ENCODE data around the gene DYNC1I1.

The DYNC1I1 gene

DNA sequence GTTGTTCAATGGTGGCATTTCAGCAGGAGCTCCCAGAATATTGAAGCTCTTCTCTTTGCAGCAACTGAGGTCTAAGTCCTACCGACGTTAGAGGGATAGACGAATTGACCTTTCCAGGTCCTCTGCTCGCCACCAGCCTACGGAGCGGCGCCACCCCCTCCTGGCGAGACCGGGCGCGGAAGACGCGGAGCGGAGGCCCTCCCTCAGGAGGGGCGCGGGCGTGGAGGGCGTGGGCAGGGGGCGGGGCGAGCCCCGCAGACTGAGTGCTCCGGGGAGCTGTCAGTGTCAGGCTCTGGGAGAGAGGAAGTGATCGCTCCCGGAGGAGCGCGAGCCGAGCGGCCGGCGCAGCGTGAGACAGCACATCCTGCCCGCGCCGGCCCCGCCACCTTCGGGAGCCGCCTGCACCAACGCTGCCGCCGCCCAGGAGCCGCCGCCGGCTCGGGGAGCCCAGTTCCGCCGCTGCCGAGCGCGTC, at the start of gene DYNC1I1:
TSS of gene DYNC1I1 (plus strand) at position 257 of the 473 bp plus-strand sequence. CDS start 32,176 bp downstream, outside the sequence.
- DNase-seq: peak; percentile 96

DNA sequence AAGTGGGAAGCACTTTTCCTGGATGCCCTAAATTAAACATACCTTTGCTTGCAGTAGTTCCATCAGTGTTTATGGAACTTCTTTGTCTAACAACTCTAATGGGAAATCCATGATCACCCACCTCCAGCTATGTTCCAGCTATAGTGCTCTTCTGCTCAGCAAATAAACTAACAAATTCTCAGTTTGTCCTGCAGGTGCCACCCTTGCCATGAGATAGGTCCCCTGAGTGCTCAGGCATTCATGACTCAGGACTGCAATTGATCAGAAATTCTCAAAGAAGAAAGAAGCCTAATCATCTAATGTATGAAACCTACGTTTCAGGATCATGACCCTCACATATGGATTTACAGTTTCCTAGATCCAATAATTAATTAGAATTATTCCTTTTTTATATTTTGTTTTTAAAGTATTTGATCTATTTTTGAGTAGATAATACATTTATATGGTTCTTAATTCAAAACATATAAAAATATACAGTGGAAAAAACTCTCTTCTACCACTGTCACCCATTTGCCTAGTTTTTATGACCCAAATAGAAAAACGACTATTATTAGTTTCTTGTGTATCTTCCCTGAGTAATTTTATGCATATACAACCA, 48.7 kb upstream of the DYNC1I1 start:
- DNase-seq: peak; percentile 93

DNA sequence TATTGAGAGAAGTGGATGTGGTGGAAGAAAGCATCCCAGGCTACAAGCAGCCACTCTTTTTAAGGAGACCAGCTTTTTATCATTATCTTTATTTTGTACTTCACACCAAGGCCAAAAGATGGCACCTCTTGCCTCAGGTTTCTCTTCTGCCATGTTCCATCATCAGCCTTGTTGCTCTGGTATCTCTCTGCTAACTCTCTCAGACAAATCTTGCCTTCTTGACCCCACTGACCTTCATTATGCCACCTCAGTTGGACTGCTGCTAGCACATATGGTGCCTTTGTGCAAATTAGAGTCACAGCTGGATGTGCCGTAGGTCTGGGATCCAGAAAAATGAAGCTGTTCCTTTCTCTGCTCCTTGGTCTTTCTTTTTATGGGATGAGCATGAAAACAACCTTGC, 47.1 kb upstream of the DYNC1I1 start:
- DNase-seq: peak; percentile 62

DNA sequence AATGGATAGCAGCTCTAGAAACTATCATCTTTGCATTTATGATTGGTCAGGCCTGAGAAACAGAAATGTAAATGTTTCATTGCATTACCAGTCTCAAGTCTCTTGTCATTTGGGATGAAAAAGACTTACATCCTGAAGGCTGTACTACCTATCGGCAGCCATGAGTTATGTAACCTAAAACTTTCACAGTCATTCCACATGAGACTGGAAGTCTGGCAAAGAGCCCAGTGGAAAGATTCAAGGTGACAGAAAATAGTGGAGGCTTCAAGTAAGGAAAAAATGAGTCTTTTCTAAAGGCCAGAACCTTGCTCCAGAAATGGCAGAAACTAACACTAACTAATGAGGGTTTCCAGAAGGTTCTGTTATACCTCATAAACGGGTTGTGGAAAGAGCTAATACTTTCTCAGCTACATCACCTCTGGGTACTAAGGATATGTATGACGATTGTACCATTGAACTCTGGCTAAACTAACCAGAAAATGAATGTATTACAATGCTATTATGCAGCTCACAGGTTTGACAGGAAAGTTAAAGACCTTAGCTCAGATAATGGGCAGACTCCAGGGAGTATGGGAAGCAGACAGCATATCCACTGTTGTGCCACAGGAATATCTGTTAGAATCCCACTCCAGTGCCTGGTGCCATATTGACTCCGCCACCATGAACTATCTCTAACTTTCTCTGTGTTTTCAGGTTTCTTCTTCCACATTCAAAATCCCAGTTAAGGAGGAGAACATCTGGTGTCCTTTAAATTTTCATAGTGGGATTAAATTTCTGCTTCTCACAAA, 41.7 kb upstream of the DYNC1I1 start:
- DNase-seq: peak; percentile 25

DNA sequence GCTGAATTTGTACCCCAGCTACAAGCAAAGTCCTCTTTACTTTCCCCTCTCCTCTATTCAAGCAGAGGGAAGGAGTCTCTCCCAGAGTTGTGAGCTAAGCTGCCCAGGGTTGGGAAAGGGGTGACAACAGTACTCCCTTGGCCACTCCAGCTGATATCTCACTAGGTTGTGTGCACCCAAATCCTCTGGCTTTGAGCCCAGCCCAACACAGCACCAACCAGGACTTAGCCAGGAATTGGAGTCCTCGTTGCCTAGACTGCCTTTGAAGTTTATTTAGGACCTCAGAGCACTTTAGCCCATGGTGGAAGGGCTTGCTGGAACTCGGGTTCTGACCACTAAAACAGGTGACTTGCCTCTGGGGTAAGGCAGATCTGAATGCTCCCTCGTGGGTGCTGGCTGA, 35.7 kb upstream of the DYNC1I1 start:
- no peak for DNase-seq

DNA sequence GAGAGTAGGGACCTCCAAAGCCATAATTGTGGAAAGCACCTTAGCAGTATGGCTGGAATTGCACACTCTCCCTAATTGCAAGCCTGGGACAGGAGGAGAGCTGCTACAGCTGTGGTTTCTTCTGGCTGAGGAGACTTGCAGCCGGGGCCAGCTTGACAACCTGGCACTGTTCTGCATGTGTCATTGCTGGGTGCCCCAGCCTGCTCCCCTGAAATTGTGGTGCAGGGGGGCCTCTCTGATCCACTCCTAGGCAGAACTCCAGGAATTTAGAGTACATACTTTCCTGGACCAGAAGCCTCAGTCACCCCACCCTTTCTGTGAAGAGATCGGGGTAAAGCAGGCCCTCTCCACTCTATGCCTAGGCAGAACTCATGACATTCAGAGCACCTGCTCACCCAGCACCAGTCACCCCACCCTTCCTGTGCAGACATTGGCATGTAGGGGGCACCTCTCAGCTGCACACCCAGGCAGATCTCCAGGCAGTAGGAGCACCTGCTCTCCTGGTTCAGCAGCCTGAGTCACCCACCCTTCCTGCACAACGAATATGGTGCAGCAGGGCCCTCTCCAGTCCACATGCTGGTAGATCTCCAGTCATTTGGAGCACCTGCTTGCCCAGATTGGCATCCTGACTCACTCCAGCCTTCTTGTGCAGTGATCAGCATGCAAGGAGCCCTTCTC, 34.4 kb upstream of the DYNC1I1 start:
- DNase-seq: peak; percentile 93

DNA sequence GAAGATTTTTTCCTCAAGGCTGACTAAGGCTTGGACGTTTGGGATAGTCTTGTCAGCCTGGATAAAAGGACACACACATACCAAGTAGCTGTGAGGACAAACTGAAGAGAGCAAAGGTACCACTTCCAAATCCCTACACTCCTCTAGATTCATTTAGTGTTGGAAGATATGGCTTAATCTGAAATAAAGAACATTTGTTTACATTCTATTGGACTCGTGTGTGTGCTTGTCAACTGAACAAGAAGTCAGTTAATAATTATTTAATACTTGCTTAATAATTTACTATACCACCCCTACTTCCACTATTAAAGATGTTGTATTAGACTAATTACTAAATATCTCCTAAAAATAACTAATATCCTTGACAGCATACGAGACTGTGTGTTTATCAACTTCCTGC, 23.3 kb upstream of the DYNC1I1 start:
- no peak for DNase-seq

DNA sequence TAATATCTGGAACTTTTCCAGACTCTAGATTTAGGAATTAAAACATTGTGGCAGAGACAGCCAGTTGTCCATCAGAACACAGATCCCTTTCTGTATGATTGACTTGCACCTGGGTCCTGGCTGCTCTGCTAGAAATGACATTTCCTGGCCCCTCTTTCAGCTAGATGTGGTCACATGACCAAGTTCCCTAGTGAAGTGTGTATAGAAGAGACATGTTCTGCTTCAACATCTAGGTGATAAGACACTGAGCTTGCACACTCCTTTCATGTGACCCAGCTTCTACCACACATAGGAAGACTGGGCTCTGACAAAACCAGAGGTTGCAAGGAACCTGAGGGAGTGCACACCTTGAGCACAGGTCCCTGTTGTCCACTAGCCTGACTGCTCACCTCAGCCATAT, 22.8 kb upstream of the DYNC1I1 start:
- peak; percentile 39 for DNase-seq

DNA sequence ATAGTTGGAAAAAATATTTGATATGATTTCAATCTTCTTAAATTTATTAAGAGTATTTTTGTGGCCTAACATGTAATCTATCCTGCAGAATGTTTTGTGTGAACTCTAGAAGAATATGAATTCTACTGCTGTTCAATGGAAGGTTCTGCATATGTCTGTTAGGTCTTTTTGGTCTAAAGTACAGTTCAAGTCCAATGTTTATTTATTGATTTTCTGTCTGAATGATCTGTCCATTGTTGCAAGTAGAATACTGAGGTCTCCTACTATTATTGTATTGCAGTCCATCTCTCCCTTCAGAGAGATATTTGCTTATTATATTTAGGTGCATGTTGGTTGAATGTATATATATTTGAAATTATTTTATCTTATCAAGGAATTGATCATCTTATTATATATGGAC, 18.9 kb upstream of the DYNC1I1 start:
- DNase-seq: no peak

DNA sequence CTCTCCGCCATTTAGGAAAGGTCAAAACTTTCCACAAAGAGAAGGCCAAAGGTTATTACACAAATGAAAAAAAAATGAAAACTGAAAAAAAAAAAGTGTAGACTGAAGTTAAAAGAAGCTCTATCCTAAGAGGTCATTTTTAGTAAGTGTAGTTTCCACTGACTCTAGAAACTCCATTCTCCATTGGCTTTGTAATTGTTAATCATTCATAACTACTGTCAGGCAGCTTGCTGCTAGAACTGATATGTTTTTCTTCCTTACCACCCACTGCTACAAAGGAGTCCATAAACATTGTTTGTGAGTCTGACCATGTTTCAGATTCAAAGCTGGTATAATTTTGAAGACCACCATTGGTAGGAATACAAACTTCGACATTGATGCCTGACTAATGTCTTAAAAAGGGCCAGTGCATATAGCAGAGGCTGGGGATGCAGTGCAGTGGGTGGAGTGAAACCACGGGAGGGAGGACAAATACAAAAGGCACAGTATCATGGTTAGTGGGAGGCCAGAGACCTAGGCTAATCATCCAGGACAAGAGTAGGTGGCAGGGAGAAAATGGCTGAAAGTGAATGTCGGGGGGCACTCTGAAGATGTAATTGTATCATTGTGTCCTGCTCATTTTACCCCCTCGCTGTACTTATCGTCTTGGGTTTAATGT, 16.9 kb upstream of the DYNC1I1 start:
- DNase-seq: no peak

DNA sequence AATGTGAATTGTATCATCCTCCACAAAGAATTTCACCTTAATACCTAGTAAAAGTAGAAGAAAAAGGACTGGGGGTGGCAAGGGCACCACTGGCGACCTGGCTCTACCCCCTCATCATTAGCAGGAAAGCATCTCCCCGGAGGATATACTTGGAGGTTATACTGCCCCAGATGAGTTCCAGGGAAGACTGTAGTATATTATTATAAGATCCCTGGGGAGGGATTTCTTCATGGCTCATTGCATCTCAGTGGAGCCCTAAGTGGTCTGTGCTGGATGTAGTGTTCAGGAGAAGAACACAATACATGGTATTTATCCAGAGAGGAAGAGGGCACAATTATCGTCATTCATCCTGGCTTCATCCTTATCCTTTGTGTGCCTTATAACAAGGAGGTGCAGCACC, 14.2 kb upstream of the DYNC1I1 start:
- DNase-seq: no peak

DNA sequence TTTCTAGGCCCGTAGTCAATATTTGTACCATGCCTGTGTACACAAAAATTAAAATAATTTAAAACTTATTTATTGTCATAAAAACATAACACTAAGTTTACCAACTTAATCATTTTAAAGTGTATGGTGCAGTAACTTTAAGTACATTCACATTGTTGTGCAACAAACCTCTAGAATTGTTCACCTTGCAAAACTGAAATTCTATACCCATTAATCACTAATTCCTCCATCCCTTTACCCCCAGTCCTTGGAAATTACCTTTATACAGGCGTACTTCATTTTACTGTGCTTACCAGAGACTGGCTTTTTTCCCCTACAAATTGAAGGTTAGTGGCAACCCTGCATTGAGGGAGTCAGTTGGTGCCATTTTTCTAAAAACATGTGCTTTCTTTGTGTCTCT, 6.3 kb upstream of the DYNC1I1 start:
- no peak for DNase-seq

DNA sequence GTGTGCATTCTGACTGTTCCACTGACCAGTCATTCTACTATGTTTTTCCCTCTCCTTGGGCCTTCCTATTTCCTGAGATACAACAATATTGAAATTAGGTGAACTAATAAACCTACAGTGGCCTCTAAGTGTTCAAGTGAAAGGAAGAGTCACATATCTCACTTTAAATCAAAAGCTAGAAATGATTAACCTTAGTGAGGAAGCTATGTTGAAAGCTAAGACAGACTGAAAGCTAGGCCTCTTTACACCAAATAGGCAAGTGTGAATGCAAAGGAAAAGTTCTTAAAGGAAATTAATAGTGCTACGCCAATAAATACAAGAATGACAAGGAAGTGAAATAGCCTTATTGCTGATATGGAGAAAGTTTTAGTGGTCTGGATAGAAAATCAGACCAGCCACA, 5.7 kb upstream of the DYNC1I1 start:
- peak; percentile 37 for DNase-seq

DNA sequence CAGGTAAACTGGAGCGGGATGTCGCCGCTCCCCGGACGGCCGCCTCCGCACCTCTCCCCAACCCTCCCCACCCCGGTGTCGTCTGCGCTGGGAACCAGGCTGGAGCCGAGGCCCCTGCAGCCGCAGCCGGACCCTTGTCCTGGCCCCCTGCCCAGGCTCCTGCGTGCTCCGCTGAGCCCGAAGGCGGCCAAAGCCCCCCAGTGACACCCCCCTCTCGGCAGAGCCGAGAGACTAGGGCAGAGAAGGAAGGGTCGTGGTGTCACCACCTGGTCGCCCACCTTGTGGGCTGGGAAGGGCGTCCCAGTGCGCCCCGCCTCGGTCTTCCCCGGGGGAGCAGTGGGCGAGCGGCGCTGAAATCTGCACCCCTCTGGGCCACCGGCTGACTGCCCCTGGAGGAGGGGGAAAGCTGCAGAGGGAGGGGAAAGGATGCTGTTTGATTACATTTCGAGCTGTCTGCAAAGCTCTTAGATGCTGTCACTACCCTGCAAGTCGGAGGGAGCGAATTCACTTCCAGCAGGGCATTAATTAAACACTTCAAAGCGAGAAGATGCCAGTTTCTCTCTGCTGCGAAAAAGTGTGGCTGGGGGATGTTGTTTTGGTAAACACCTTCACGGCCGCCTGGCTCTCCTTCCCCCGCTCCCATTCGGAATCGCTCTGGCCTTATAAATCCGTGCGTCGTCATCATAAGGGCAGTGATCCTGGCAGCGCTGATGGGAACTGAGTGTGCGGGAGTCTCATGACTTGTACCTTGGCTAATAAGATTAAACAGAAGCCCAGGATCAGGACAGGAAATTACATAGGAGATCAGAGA, 622 bp downstream of the DYNC1I1 start:
- peak; percentile 72 for DNase-seq

DNA sequence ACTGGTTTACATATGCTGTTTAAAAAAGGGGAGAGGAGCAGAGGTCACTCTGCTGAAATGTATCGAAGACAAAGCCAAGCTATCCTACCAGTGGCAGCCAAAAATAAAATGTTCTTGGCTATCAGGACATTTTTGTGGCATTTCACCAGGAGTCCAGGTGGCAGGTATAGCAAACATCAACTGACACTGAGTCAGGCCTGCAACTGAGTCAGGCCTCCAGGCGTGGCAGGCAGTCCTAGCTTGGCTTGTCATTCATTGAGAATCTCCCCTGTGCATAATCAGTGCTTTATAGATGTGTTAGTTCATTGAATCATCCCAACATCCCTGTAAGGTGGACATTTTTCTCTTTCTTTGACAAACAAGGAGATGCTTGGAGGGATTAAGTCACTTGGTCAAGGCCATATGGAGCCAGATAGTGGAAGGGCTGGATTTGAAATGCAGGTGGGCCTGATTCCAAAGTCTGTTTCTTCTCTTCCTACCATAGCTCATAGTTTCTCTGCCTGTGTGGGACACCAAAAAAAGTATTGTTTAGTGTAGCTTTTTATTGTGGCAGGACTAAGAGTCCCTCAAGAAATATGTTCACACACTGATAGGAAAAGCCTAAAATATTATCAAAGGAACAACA, 4.3 kb downstream of the DYNC1I1 start:
- no peak for DNase-seq

DNA sequence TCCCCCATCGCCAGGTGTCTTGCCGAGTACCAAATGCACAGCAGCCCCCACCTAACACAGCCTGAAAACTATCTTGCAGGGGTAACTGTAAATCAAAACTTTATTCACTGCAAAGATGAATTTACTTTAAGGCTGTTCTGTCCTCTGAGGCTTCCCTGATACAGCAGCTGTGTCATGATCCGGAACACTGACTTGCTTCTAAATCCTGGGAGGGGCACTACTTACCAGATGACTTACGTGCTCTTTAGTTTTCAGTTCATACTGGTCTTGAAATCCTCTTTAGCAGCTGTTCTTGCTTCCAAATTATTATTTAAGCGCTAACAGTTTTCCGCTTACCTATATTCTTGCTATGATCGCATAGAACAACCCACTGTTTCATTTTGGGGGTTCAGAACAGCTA, 4.9 kb downstream of the DYNC1I1 start:
- no peak for DNase-seq

DNA sequence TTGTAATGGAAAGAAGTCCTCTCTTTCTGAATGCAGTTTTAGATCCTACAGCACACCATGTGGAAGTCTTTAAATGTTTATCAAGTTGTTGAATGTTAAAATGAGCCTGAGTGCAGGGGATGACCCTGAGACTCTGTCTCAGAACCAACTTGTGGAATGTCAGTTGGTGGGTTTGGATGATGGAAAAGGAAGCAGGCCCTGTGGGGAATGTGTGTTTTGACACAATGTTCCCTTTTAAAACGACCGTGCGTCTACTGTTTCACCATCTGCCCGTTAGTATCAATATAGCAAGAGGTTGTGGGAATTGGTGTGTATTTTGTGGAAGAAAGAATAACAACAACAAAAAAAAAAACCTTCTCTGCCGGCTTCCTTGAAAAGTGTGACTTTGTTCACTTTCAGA, 8.3 kb downstream of the DYNC1I1 start:
- DNase-seq: no peak

DNA sequence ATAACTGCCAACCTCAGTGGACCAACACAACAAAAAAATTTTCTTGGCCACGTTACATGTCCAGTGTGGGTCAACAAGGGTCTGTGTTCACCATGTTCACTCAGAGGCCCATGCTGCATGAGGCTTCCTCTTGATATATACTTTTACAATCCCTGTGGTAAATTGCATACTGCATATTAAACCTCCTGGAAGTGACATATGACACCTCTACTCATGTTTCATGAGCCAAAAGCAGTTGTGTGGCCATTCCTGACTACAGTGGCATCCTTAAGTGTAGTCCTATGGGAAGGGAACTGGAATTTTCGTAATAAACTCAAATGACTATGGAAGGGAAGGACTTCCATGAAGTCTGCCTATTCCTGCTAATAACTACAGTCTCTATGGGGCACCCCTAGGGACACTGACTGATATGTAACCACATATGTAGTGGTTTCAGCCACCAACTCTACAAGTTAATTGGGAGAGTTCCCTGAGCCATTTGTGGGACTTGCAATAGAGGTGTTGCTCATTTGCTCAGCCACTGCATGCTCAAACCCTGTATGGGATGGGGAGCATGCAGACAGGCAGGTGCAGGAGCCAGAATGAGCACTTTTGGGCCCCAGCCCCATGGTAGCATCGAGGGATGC, 9.7 kb downstream of the DYNC1I1 start:
- no peak for DNase-seq

DNA sequence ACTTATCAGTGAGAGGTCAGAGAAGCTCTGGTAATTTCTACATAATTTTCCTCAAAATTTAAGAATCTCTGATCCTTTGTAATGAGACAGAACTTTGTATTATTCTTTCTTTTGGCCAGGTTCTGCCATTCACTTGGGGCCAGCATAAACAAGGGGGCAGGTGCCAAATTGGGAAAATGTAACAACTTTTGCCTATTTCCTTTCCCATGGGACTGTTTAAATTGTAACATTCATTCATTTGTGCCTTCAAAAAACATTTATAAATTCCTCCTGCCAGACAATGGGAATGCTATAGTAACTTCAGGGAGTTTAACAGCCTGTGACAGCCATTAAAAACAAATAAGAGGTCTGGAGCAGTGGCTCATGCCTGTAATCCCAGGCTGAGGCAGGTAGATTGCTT, 12.4 kb downstream of the DYNC1I1 start:
- no peak for DNase-seq

DNA sequence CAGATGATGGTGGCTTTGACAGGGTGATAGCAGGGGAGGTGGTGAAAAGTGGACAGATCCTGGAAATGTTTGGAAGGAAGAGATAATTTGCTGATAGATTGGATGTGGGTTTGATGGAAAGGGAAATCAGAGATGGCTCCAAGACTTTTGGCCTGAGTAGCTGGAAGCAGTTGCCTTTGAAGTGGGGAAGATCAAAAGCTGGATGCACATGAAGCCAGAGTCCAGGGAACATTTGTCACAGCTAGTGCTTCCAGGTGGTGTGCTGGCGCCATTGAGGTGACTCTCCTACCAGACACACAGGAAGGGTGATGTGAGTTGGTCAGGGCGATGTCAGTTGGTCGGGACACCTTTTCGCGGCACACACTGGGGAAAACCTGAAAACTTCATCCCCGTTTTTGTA, 15.9 kb downstream of the DYNC1I1 start:
- DNase-seq: no peak

DNA sequence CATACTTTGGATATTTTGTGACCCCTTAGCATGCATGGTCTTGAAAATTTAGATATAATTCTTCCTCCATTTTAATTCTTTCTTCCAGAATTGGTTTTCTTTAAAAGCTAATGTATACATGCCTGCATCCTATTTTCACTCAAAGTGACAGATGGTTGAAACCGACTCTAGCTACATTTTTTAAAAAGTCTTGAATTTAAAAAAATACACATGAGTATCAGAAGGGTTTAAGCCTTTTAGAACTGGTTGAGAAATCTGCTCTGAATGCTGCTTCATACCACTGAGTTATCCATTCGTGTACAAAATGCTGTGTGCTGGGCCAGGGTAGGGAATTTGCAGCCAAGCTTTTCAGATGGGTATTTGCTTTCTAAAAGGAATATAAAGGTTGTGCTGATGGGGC, 16.5 kb downstream of the DYNC1I1 start:
- DNase-seq: no peak

DNA sequence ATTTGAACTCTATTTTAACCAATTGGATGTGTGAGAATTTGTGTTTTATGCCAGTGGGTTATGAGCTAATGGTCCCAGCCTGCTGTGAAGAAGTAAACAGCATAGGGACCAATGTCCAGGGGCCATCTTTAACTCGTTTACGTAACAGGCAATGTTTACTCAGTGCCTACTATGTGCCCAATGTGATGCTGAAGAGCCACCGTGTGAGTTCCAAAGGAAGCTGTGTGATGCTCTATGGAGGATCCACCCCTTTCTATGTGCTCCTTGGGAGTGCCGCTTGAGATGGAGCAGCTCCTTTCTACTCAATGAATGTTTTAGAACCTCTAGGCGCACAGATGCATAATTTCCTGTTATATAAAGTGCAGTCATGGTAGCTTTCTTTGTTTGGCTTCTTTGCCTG, 21.3 kb downstream of the DYNC1I1 start:
- DNase-seq: no peak

Data from DMS53 (cell line).